ENCODE data around the gene CADM3.

GRCh38 chr1:159122005-159122621 is 49.3 kb upstream of the CADM3 start:
- no peak for TF ChIP-seq REST (IDR thresholded peaks at IDR 0.05)
- TF ChIP-seq CTCF (IDR thresholded peaks at IDR 0.05), result no peak
- no peak for TF ChIP-seq PHF8 (IDR thresholded peaks at IDR 0.05; ENCODE audit: borderline replicate concordance, low read depth)
- no peak for TF ChIP-seq ZSCAN20 (CRISPR knock-in tag; IDR thresholded peaks at IDR 0.05)

Measured in A549 (cell line).